Hepatocyte (in vitro differentiated cells): ENCODE results near the gene THAP3. TPM values are rescaled to one million over a fixed set of nuclear protein-coding genes. Genes with fewer than 3 reads are reported as not detected.

Experiments used
- DNase-seq: peaks from one replicate; pipeline ENCODE4 v3.0.0-alpha.2; 2016; ENCODE audit warnings: low spot score
- H2AFZ ChIP-seq: fragments of 200-600 bp; sonication (generic); 2 replicates; pipeline ENCODE4 v1.6.0; 2016; ENCODE audit warnings: antibody characterized with exemption, mild to moderate bottlenecking
- H3K27ac ChIP-seq: fragments of 200-600 bp; sonication (generic); 2 replicates; pipeline ENCODE4 v1.5.1; 2016; ENCODE audit warnings: mild to moderate bottlenecking
- H3K27me3 ChIP-seq: fragments of 200-600 bp; sonication (generic); 2 replicates; pipeline ENCODE4 v1.6.1; 2016
- H3K36me3 ChIP-seq: fragments of 200-600 bp; sonication (generic); replicated peaks from 2 replicates; pipeline ENCODE4 v1.5.1; 2016; ENCODE audit warnings: low read depth; ENCODE audit not compliant: insufficient read depth
- H3K4me1 ChIP-seq: fragments of 200-600 bp; sonication (generic); 2 replicates; pipeline ENCODE4 v1.5.1; 2016; ENCODE audit warnings: mild to moderate bottlenecking, moderate library complexity; ENCODE audit not compliant: insufficient read depth
- H3K4me2 ChIP-seq: fragments of 200-600 bp; sonication (generic); 2 replicates; pipeline ENCODE4 v1.6.0; 2016
- H3K4me3 ChIP-seq: fragments of 200-600 bp; sonication (generic); 2 replicates; pipeline ENCODE4 v1.5.1; 2016; ENCODE audit warnings: mild to moderate bottlenecking
- H3K79me2 ChIP-seq: fragments of 200-600 bp; sonication (generic); 2 replicates; pipeline ENCODE4 v1.6.0; 2017; ENCODE audit warnings: mild to moderate bottlenecking
- H3K9me2 ChIP-seq: fragments of 200-600 bp; sonication (generic); replicated peaks from 2 replicates; pipeline ENCODE4 v1.6.0; 2017; ENCODE audit warnings: mild to moderate bottlenecking; ENCODE audit not compliant: insufficient read depth
- H3K9me3 ChIP-seq: fragments of 200-600 bp; sonication (generic); 2 replicates; pipeline ENCODE4 v1.5.1; 2016; ENCODE audit warnings: low read depth, mild to moderate bottlenecking
- H4K20me1 ChIP-seq: fragments of 200-600 bp; sonication (generic); 2 replicates; pipeline ENCODE4 v1.6.0; 2016; ENCODE audit warnings: mild to moderate bottlenecking; ENCODE audit not compliant: insufficient read depth, poor library complexity, severe bottlenecking
- EZH2 ChIP-seq: fragments of 200-600 bp; sonication (generic); IDR thresholded peaks from 2 replicates; pipeline ENCODE4 v1.6.1; 2016; ENCODE audit warnings: antibody characterized with exemption, mild to moderate bottlenecking, borderline replicate concordance
- EZH2phosphoT487 ChIP-seq: fragments of 200-600 bp; sonication (generic); IDR thresholded peaks from one replicate; pipeline ENCODE4 v1.6.1; 2018; ENCODE audit warnings: antibody characterized with exemption, mild to moderate bottlenecking, low read depth, moderate library complexity; ENCODE audit not compliant: unreplicated experiment, severe bottlenecking
- WGBS: methylation state at CpG from one replicate; pipeline ENCODE4 v1.1.6; 2016; ENCODE audit warnings: low lambda C conversion rate; ENCODE audit errors: missing lambda C conversion rate; 5-methylcytosine and 5-hydroxymethylcytosine counted together
- polyA plus RNA-seq: library from polyadenylated mRNA; unstranded; fragments of >200 nt; fragmentation: Nextera tagmentation; extraction: Ambion mirVana; gene quantifications from 2 replicates; pipeline ENCODE4 v1.2.1, GENCODE V29; 2016
- total RNA-seq: library from RNA; depleted of rRNA; stranded (reverse); fragments of >200 nt; gene quantifications from 2 replicates; pipeline ENCODE4 v1.2.3, GENCODE V29; 2014
- TF ChIP-seq, protein P1 (sequence below): fragments of 200-600 bp; sonication (generic); IDR thresholded peaks from 2 replicates; pipeline ENCODE4 v1.5.1; 2016; ENCODE audit warnings: antibody characterized with exemption, mild to moderate bottlenecking; ENCODE audit not compliant: poor library complexity

Gene THAP3
- total and polyA plus RNA-seq, 2 experiments from 2014 or later: 13.0 to 26.5 TPM

DNA sequence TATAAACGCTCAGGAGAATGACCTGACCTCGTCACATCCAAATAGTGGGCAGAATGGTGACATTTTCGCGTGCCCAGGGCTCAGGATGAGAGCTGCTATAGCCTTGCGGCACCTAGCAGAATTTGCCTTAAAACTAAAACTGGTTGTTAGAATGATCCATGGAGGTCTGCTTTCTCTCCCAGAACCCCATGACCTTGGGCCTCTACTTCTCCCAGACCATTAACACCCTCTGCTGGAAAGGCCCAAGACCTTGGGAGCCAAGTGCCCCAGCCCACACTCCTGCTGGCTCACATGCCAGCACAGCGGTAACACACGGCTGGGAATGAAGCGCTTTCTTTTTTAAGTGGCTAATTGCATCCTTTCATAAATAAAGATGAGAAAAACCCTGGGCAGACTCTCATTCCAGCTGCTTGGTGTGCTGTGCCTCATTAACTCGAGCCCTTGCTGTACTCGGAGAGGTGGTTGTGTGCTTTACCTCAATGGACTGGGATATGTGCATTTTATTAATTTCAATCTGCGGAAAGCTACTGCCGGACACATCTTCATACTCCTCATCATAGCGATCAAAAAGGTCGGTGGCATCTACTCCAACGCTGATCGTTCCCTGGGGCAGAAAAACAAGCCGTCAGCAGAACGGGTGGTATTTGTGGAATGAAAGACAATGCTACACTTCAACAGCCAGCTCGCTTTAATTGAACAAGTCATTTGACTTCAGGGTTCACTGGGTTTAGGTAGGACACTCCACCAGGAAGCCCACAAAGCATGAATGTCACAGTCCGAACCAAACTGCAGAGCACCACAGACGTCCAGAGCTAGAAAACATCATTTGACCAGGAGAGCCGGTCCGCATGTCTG, 29.0 kb downstream of the THAP3 start:
- Histone ChIP-seq H4K20me1 (peaks cover under 1% of the 10 kb centered on the region), H3K9me2 (no peaks in the 10 kb centered on the region), H3K4me3 (no peak overlapping the region), H3K36me3 (no peaks in the 10 kb centered on the region), H3K27me3 (no peaks in the 10 kb centered on the region), H2AFZ (no peak overlapping the region), H3K79me2 (no peaks in the 10 kb centered on the region), H3K9me3 (no peaks in the 10 kb centered on the region), H3K27ac (no peak overlapping the region), H3K4me1 (peaks cover 2% of the 10 kb centered on the region), H3K4me2 (no peak overlapping the region)
- 92% methylated on average over 23 of the region's 23 CpGs for WGBS
- DNase-seq: no peak
- TF ChIP-seq, protein P1, sequence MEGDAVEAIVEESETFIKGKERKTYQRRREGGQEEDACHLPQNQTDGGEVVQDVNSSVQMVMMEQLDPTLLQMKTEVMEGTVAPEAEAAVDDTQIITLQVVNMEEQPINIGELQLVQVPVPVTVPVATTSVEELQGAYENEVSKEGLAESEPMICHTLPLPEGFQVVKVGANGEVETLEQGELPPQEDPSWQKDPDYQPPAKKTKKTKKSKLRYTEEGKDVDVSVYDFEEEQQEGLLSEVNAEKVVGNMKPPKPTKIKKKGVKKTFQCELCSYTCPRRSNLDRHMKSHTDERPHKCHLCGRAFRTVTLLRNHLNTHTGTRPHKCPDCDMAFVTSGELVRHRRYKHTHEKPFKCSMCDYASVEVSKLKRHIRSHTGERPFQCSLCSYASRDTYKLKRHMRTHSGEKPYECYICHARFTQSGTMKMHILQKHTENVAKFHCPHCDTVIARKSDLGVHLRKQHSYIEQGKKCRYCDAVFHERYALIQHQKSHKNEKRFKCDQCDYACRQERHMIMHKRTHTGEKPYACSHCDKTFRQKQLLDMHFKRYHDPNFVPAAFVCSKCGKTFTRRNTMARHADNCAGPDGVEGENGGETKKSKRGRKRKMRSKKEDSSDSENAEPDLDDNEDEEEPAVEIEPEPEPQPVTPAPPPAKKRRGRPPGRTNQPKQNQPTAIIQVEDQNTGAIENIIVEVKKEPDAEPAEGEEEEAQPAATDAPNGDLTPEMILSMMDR: no peak
- TF ChIP-seq EZH2phosphoT487 (no peak), EZH2 (no peak)

DNA sequence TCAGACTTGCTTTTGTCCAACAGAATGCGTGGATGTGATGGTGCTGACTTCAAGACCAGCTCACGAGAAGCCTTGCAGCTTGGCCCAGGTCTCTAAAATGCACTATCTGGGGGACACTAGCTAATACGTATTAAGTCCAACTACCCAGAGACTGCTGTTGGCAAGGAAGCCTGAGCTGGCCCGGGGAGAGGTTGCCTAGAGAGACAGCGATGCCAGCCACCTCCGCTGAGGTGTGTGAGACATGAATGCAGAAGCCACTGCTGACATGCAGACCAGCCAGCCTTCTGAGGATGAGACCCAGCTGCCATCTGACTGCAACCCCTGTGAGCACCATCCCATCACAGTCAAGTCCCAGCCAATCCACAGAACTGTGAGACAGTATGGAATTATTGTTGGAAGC, 32.5 kb downstream of the THAP3 start:
- TF ChIP-seq EZH2phosphoT487 (no peak), EZH2 (no peak)
- TF ChIP-seq, protein P1: no peak
- no peaks in the 10 kb centered on the region for H3K36me3 ChIP-seq
- no peak overlapping the region for H3K27ac ChIP-seq

DNA sequence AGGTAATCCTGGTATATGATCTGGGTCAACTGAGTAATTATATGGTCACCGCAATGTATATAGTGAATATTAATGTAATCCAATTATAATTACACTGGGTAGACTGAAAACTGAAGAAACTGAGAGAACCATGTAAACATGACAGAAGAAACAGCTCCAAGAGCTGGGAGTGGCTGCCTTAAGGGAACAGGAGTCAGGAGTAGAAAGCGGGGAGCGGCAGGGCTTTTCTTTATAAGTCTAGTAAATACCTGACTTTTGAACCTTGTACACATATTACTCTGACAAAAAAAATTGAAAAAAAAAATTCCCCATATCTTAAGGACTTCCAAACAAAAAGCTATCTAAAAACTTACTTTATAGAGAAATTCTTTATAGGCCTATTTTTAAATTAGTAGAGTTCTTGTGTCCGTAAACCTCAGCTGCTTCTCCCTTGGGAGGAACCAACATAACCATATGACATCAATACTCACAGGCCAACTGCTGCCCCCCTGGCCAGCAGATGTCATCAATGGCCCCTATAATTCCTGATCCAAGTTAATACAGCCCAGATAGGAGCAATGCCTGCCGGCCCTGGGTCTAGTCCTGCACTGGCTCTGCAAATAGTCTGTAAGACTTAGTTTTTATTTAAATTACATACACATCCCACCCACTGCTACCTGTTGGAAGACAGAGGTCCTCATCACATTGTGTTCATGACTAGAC, 33.8 kb downstream of the THAP3 start:
- peak overlapping the region; percentile 31 for H3K27ac ChIP-seq
- no peak overlapping the region for H2AFZ ChIP-seq
- no peak for DNase-seq
- H3K4me1 ChIP-seq: peaks cover 5% of the 10 kb centered on the region
- H3K36me3 ChIP-seq: no peaks in the 10 kb centered on the region
- H3K9me3 ChIP-seq: no peaks in the 10 kb centered on the region
- H3K9me2 ChIP-seq: no peaks in the 10 kb centered on the region
- WGBS: 75% methylated on average over 5 of the region's 5 CpGs
- TF ChIP-seq, protein P1: no peak
- TF ChIP-seq EZH2phosphoT487 (no peak), EZH2 (no peak)
- H3K4me2 ChIP-seq: no peak overlapping the region
- H3K79me2 ChIP-seq: no peaks in the 10 kb centered on the region
- no peaks in the 10 kb centered on the region for H3K27me3 ChIP-seq
- peaks cover 4% of the 10 kb centered on the region for H4K20me1 ChIP-seq
- H3K4me3 ChIP-seq: no peak overlapping the region

More for the DNA sequence above, 32.5 kb downstream of the THAP3 start:
- Histone ChIP-seq H3K4me1 (peaks cover 5% of the 10 kb centered on the region), H3K4me3 (no peak overlapping the region), H3K4me2 (no peak overlapping the region), H3K27me3 (no peaks in the 10 kb centered on the region), H2AFZ (no peak overlapping the region), H4K20me1 (peaks cover 4% of the 10 kb centered on the region), H3K79me2 (no peaks in the 10 kb centered on the region), H3K9me3 (no peaks in the 10 kb centered on the region), H3K9me2 (no peaks in the 10 kb centered on the region)
- no peak for DNase-seq
- 97% methylated on average over 6 of the region's 6 CpGs for WGBS
